ENCODE measurements around the gene TYW5. TPM values are rescaled to one million over a fixed set of nuclear protein-coding genes. Genes with fewer than 3 reads are reported as not detected.

Gene TYW5
- total RNA-seq, 4 donors from 2014 or later: 3.5 to 7.5 (median 4.3) TPM

DNA sequence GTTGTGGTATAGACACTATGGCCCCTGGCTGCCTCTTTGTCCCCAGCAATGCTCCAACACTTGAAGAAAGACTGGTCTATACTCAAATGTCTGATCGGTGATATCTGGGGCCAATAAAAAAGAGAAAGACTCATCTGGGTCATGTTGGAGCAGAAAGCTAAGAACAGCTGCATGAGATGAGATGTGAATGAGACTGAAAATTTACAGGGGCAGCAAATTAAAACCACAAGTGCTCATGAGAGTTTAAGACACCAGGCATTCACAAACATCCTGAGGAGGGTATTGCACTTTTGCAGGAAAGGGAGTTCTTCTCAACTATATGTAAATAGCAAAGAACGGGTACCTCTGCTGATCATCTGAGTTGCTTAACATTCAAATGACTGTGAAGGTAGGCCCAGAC, 36.4 kb upstream of the TYW5 start:
- no peak for DNase-seq (ENCODE audit: extremely low spot score)
- no peak for TF ChIP-seq POLR2AphosphoS5 (IDR thresholded peaks at IDR 0.05)
- no peak for TF ChIP-seq EP300 (IDR thresholded peaks at IDR 0.05)
- no peak for TF ChIP-seq POLR2A (IDR thresholded peaks at IDR 0.05; ENCODE audit: low read depth)
- TF ChIP-seq, protein P1, sequence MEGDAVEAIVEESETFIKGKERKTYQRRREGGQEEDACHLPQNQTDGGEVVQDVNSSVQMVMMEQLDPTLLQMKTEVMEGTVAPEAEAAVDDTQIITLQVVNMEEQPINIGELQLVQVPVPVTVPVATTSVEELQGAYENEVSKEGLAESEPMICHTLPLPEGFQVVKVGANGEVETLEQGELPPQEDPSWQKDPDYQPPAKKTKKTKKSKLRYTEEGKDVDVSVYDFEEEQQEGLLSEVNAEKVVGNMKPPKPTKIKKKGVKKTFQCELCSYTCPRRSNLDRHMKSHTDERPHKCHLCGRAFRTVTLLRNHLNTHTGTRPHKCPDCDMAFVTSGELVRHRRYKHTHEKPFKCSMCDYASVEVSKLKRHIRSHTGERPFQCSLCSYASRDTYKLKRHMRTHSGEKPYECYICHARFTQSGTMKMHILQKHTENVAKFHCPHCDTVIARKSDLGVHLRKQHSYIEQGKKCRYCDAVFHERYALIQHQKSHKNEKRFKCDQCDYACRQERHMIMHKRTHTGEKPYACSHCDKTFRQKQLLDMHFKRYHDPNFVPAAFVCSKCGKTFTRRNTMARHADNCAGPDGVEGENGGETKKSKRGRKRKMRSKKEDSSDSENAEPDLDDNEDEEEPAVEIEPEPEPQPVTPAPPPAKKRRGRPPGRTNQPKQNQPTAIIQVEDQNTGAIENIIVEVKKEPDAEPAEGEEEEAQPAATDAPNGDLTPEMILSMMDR (IDR thresholded peaks at IDR 0.05): no peak
- Histone ChIP-seq H3K9me3 (no peaks in the 10 kb centered on the region), H3K4me1 (peaks cover 0 to 10% (median 6%) of the 10 kb centered on the region in 4 donors), H3K4me3 (no peak overlapping the region), H3K27ac (replicated peaks in 1 of 4) (no peak overlapping the region), H3K27me3 (no peaks in the 10 kb centered on the region), H3K36me3 (no peaks in the 10 kb centered on the region)
- intact Hi-C loops (cut with DNase I): no loop called here
- 91% methylated on average over 2 of the region's 2 CpGs for WGBS

DNA sequence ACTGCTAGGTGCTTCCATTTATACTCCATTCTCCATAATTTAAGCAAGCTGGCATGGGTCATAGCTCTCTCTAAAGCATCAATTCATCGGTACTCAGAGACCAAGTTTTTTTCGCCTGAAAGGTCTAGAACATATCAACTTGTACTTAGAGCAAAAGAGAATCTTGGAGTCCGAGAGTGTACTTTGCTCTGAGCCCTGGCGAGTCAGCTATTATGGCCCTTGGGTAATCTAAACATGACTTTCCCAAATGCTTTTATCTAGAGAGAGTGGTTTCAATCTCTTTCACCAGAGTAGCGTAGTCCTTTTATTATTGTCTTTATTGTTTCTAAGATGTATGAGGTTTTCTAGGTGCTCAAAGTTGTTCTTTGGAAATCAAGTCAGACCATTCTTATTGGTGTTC, 34.5 kb upstream of the TYW5 start:
- no peak overlapping the region for H3K27ac ChIP-seq (replicated peaks in 1 of 4)
- no peaks in the 10 kb centered on the region for H3K27me3 ChIP-seq
- TF ChIP-seq, protein P1 (IDR thresholded peaks at IDR 0.05): no peak
- TF ChIP-seq POLR2A (IDR thresholded peaks at IDR 0.05; ENCODE audit: low read depth): no peak
- no peak for TF ChIP-seq POLR2AphosphoS5 (IDR thresholded peaks at IDR 0.05)
- no peak for TF ChIP-seq EP300 (IDR thresholded peaks at IDR 0.05)
- no peaks in the 10 kb centered on the region for H3K9me3 ChIP-seq
- H3K4me3 ChIP-seq: no peak overlapping the region
- no peaks in the 10 kb centered on the region for H3K36me3 ChIP-seq
- 92% methylated on average over 5 of the region's 5 CpGs for WGBS
- no peak for DNase-seq (ENCODE audit: extremely low spot score)
- peaks cover 0 to 10% (median 6%) of the 10 kb centered on the region in 4 donors for H3K4me1 ChIP-seq
- intact Hi-C loops (cut with DNase I): no loop called here

DNA sequence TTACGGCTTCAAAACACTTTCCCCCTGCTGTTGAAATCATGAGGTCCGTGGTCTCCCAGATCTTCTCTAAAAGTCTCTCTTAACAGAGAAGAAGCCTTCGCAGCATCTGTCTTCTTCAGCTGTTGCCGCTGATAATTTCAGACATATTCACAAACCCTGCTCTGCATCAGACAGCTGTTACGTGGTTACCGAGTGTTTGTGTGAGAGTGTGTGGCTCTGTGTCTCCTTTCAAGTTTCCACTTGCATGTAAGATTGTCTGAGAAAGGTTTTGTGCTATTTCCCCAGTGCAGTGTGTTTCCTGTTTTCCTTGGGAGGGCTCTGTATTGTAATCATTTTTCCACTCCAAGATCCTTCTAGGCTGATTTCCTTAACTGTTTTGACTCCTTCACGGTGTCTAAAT, 32.9 kb upstream of the TYW5 start:
- 42% methylated on average over 7 of the region's 7 CpGs for WGBS
- no peak overlapping the region for H3K4me3 ChIP-seq
- no peaks in the 10 kb centered on the region for H3K36me3 ChIP-seq
- TF ChIP-seq POLR2A (IDR thresholded peaks at IDR 0.05; ENCODE audit: low read depth): no peak
- TF ChIP-seq, protein P1 (IDR thresholded peaks at IDR 0.05): no peak
- no peak for TF ChIP-seq EP300 (IDR thresholded peaks at IDR 0.05)
- no peak for TF ChIP-seq POLR2AphosphoS5 (IDR thresholded peaks at IDR 0.05)
- no peak for DNase-seq (ENCODE audit: extremely low spot score)
- no peak overlapping the region for H3K27ac ChIP-seq (replicated peaks in 1 of 4)
- intact Hi-C loops (cut with DNase I): no loop called here
- no peaks in the 10 kb centered on the region for H3K9me3 ChIP-seq
- H3K27me3 ChIP-seq: no peaks in the 10 kb centered on the region
- peaks cover 0 to 10% (median 6%) of the 10 kb centered on the region in 4 donors for H3K4me1 ChIP-seq

DNA sequence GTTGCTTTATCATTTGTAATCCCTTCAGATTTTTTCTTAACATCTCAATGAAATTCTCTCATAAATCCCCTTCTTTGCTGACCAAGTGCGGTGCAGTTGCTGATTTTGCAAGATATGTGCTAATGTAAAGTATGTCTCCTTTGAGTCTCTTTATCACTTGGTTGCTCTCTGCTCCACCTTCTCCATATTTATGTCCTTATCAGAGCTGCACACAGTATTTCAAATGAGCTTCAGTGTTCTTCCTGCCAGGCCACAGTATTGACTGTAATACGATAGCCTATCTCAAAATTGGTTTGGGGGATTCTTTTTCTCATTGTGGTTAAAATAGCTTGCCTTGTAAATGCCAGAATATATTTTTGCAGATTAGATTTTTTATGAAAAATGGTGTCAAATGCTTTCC, 32.3 kb upstream of the TYW5 start:
- 81% methylated on average over 2 of the region's 2 CpGs for WGBS
- Histone ChIP-seq H3K36me3 (no peaks in the 10 kb centered on the region), H3K9me3 (no peaks in the 10 kb centered on the region), H3K4me3 (no peak overlapping the region), H3K27ac (replicated peaks in 1 of 4) (no peak overlapping the region), H3K27me3 (no peaks in the 10 kb centered on the region), H3K4me1 (peaks cover 0 to 10% (median 6%) of the 10 kb centered on the region in 4 donors)
- DNase-seq (ENCODE audit: extremely low spot score): no peak
- TF ChIP-seq POLR2AphosphoS5 (IDR thresholded peaks at IDR 0.05): no peak
- intact Hi-C loops (cut with DNase I): no loop called here

DNA sequence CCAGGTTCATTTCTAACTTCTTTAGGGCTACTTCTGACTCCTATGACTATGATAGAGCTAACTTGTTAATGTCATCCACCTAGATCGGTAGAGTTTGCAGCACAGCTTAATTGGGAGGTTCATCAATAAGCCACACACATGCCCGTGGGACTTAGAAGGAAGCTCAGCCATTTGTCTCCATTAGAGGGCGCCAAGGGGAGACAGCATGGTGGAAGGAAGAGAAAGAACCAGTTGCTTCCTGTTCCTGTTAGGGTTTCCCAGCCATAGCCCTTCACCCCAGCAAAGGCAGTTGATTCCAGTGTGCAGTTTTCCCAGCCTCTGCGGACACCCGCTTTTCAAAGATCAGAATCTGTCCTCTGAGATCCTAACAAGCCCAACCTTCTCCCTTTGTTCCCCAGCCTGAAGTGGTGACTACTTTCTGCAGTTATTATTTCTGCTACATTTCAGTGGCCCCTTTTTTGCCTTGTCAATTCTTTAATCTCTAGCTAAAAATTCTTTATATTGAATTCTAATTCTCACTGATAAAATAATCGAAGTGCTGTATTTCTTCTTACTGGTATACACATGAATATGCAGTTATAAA, 30.4 kb upstream of the TYW5 start:
- Histone ChIP-seq H3K4me3 (no peak overlapping the region), H3K27ac (replicated peaks in 1 of 4) (no peak overlapping the region), H3K9me3 (no peaks in the 10 kb centered on the region), H3K4me1 (peaks cover 0 to 10% (median 6%) of the 10 kb centered on the region in 4 donors), H3K36me3 (no peaks in the 10 kb centered on the region), H3K27me3 (no peaks in the 10 kb centered on the region)
- no peak for TF ChIP-seq POLR2AphosphoS5 (IDR thresholded peaks at IDR 0.05)
- TF ChIP-seq, protein P1 (IDR thresholded peaks at IDR 0.05): peak; percentile 19 to 64 (median 38)
- WGBS: 78% methylated on average over 6 of the region's 6 CpGs
- intact Hi-C loops (cut with DNase I): no loop called here
- DNase-seq (ENCODE audit: extremely low spot score): no peak
